ENCODE results near the gene KCNQ5.

The KCNQ5 gene

GRCh38 chr6:72987301-72987700 lies 365.4 kb downstream of the KCNQ5 start:
- DNase-seq = peak in 3 of 56 donors; percentile 8 to 9 (median 9)

GRCh38 chr6:72999995-73000394 lies 378.1 kb downstream of the KCNQ5 start:
- peak in 25 of 56 donors; percentile 7 to 67 (median 20) for DNase-seq

- no peak for DNase-seq
Observed at GRCh38 chr6:73000460-73000859, 378.6 kb downstream of the KCNQ5 start.

GRCh38 chr6:73002588-73002987 lies 380.7 kb downstream of the KCNQ5 start:
- no peak for DNase-seq

GRCh38 chr6:73003302-73003701 lies 381.4 kb downstream of the KCNQ5 start:
- no peak for DNase-seq

- DNase-seq = no peak
Observed at GRCh38 chr6:73004231-73004630, 382.4 kb downstream of the KCNQ5 start.

- DNase-seq = no peak
Observed at GRCh38 chr6:73004861-73005260, 383.0 kb downstream of the KCNQ5 start.

- DNase-seq = no peak
Observed at GRCh38 chr6:73006146-73006545, 384.3 kb downstream of the KCNQ5 start.

- peak in 1 of 56 donors; percentile 2 for DNase-seq
Observed at GRCh38 chr6:73011945-73012344, 390.1 kb downstream of the KCNQ5 start.

GRCh38 chr6:73017476-73017875 lies 395.6 kb downstream of the KCNQ5 start:
- no peak for DNase-seq

GRCh38 chr6:73024598-73024997 lies 402.7 kb downstream of the KCNQ5 start:
- DNase-seq = no peak

GRCh38 chr6:73027691-73028090 lies 405.8 kb downstream of the KCNQ5 start:
- DNase-seq = no peak

- DNase-seq = no peak
Observed at GRCh38 chr6:73028124-73028766, 406.4 kb downstream of the KCNQ5 start.

GRCh38 chr6:73028893-73029450 lies 407.1 kb downstream of the KCNQ5 start:
- no peak for DNase-seq

- no peak for DNase-seq
Observed at GRCh38 chr6:73030257-73030656, 408.4 kb downstream of the KCNQ5 start.

- no peak for DNase-seq
Observed at GRCh38 chr6:73030791-73031782, 409.2 kb downstream of the KCNQ5 start.

- DNase-seq = no peak
Observed at GRCh38 chr6:73032586-73032985, 410.7 kb downstream of the KCNQ5 start.

GRCh38 chr6:73036689-73037088 lies 414.8 kb downstream of the KCNQ5 start:
- no peak for DNase-seq

GRCh38 chr6:73041051-73041450 lies 419.2 kb downstream of the KCNQ5 start:
- DNase-seq = no peak

- no peak for DNase-seq
Observed at GRCh38 chr6:73042892-73043291, 421.0 kb downstream of the KCNQ5 start.

- DNase-seq = no peak
Observed at GRCh38 chr6:73043446-73043845, 421.6 kb downstream of the KCNQ5 start.

- no peak for DNase-seq
Observed at GRCh38 chr6:73045609-73046008, 423.7 kb downstream of the KCNQ5 start.
